Epithelial cell of proximal tubule (primary cell): ENCODE data around the gene MECP2. TPM values are rescaled to one million over a fixed set of nuclear protein-coding genes. Genes with fewer than 3 reads are reported as not detected.
"Not testable (repeated sequence)": the region's sequence is repeated elsewhere in the genome, so short reads cannot be mapped to it uniquely, and the experiment has no call there.

Experiments used
- DNase-seq: peaks from one replicate; pipeline ENCODE4 v3.0.0-alpha.2; 2011; ENCODE audit warnings: low read depth
- H3K4me3 ChIP-seq: 2 replicates; pipeline ENCODE4 v1.5.1; 2011; ENCODE audit warnings: low read depth, mild to moderate bottlenecking, low read length
- CTCF ChIP-seq: conservative IDR thresholded peaks from 2 replicates; pipeline ENCODE4 v1.5.1; 2012; ENCODE audit warnings: low read depth, mild to moderate bottlenecking, low read length
- total RNA-seq: library from RNA; depleted of rRNA; stranded (reverse); fragments of >200 nt; gene quantifications from 2 replicates; pipeline ENCODE4 v1.2.3, GENCODE V29; 2015

MECP2 gene
- 18.1 and 23.4 TPM in 2 replicates for total RNA-seq

GRCh38 chrX:154097589-154098541 lies at the start of gene MECP2:
Gene MECP2 (minus strand): TSS chrX:154097717.
- peak within 1 kb of the TSS; percentile 72 for H3K4me3 ChIP-seq
- DNase-seq = peak; percentile 22
- no peak for TF ChIP-seq CTCF

- DNase-seq, H3K4me3 ChIP-seq: not testable (repeated sequence)
Observed at GRCh38 chrX:154144010-154144409, 46.5 kb upstream of the MECP2 start, which contains the start of gene OPN1LW. Gene OPN1LW (plus strand): TSS chrX:154144243. CDS start chrX:154144284, 41 bp downstream.

- no peak overlapping the region for H3K4me3 ChIP-seq
- DNase-seq = no peak
- no peak for TF ChIP-seq CTCF
Observed at GRCh38 chrX:154142950-154143745, 45.6 kb upstream of the MECP2 start.

- no peak overlapping the region for H3K4me3 ChIP-seq
- no peak for DNase-seq
- TF ChIP-seq CTCF = no peak
Observed at GRCh38 chrX:154142386-154142785, 44.9 kb upstream of the MECP2 start.

- no peak for TF ChIP-seq CTCF
- no peak for DNase-seq
- no peak overlapping the region for H3K4me3 ChIP-seq
Observed at GRCh38 chrX:154140742-154141141, 43.2 kb upstream of the MECP2 start.

- no peak overlapping the region for H3K4me3 ChIP-seq
- TF ChIP-seq CTCF = no peak
- no peak for DNase-seq
Observed at GRCh38 chrX:154140206-154140605, 42.7 kb upstream of the MECP2 start.

- H3K4me3 ChIP-seq = no peak overlapping the region
- TF ChIP-seq CTCF = no peak
- no peak for DNase-seq
Observed at GRCh38 chrX:154138857-154139256, 41.3 kb upstream of the MECP2 start.
